Measurements from ENCODE around the gene OXTR. TPM values are rescaled to one million over a fixed set of nuclear protein-coding genes. Genes with fewer than 3 reads are reported as not detected.

Gene OXTR
- total RNA-seq, 2 experiments from 2014 or later, result 1.1 to 2.0 TPM

- ChIA-PET POLR2A (no interaction called here), CTCF (no interaction called here)
- intact Hi-C loops (cut with micrococcal nuclease), result no loop called here
- no peaks in the 10 kb centered on the region for H3K36me3 Mint-ChIP-seq (ENCODE audit: low read depth)
- no peak overlapping the region for H3K27ac Mint-ChIP-seq
- DNase-seq, result no peak
- no peaks in the 10 kb centered on the region for H3K9me3 Mint-ChIP-seq
- peaks cover 13% of the 10 kb centered on the region for H3K4me1 Mint-ChIP-seq (ENCODE audit: low read depth)
- no peak for TF ChIP-seq CTCF (IDR thresholded peaks at IDR 0.05)
- no peak overlapping the region for H3K4me3 Mint-ChIP-seq
- peaks cover 24% of the 10 kb centered on the region for H3K27me3 Mint-ChIP-seq
- no peak for ATAC-seq
Observed at GRCh38 chr3:8764528-8764927, 4.9 kb downstream of the OXTR start.

GRCh38 chr3:8762607-8763377 lies 6.6 kb downstream of the OXTR start:
- POLR2A ChIA-PET, result no interaction called here
- H3K4me3 Mint-ChIP-seq, result no peak overlapping the region
- H3K27ac Mint-ChIP-seq, result no peak overlapping the region
- CTCF ChIA-PET, result no interaction called here
- peaks cover 10% of the 10 kb centered on the region for H3K27me3 Mint-ChIP-seq
- no peak for TF ChIP-seq CTCF (IDR thresholded peaks at IDR 0.05)
- H3K36me3 Mint-ChIP-seq (ENCODE audit: low read depth), result no peaks in the 10 kb centered on the region
- ATAC-seq, result no peak
- DNase-seq, result no peak
- no peaks in the 10 kb centered on the region for H3K9me3 Mint-ChIP-seq
- intact Hi-C loops (cut with micrococcal nuclease), result no loop called here
- no peaks in the 10 kb centered on the region for H3K4me1 Mint-ChIP-seq (ENCODE audit: low read depth)

GRCh38 chr3:8761866-8762265 lies 7.5 kb downstream of the OXTR start:
- H3K27ac Mint-ChIP-seq, result no peak overlapping the region
- no peaks in the 10 kb centered on the region for H3K9me3 Mint-ChIP-seq
- ChIA-PET CTCF (interaction anchor here (1.4 kb wide), 1 partner anchor 8 kb away, joined by 8 read pairs; the partner anchor contains the start of gene OXTR), POLR2A (no interaction called here)
- no peak for ATAC-seq
- TF ChIP-seq CTCF (IDR thresholded peaks at IDR 0.05), result no peak
- H3K4me3 Mint-ChIP-seq, result no peak overlapping the region
- no peaks in the 10 kb centered on the region for H3K4me1 Mint-ChIP-seq (ENCODE audit: low read depth)
- intact Hi-C loops (cut with micrococcal nuclease), result no loop called here
- H3K36me3 Mint-ChIP-seq (ENCODE audit: low read depth), result no peaks in the 10 kb centered on the region
- H3K27me3 Mint-ChIP-seq, result peaks cover 5% of the 10 kb centered on the region
- no peak for DNase-seq

DNA sequence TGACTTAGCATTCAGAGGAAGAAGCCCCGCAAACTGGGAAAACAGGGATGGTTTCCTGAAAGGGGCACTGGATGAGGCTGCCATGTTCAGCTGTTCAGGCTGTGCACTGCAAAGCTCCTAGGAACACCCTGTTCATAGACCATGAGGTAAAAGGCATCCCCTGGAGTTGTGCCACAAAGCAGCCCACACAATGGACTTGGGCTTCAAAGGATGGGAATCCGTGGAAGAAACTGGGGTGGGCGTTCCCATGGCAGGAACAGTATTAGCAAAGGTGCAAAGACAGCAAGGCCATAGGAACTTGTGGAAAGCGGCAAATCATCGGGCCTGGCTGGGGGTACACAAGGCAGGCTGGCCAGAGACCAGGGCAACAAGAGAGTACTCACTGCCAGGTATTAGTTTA lies 8.9 kb downstream of the OXTR start:
- H3K4me1 Mint-ChIP-seq (ENCODE audit: low read depth), result no peaks in the 10 kb centered on the region
- CTCF ChIA-PET, result interaction anchor here (1.4 kb wide), 1 partner anchor 9 kb away, joined by 8 read pairs; the partner anchor contains the start of gene OXTR

More for the DNA sequence above, 8.9 kb downstream of the OXTR start:
- no peaks in the 10 kb centered on the region for H3K9me3 Mint-ChIP-seq
- H3K36me3 Mint-ChIP-seq (ENCODE audit: low read depth), result no peaks in the 10 kb centered on the region
- ATAC-seq (no peak), DNase-seq (no peak)
- H3K27ac Mint-ChIP-seq, result no peak overlapping the region
- POLR2A ChIA-PET, result no interaction called here
- no peak overlapping the region for H3K4me3 Mint-ChIP-seq
- H3K27me3 Mint-ChIP-seq, result peaks cover 2% of the 10 kb centered on the region
- no peak for TF ChIP-seq CTCF (IDR thresholded peaks at IDR 0.05)
- intact Hi-C loops (cut with micrococcal nuclease), result no loop called here
